ENCODE results near the gene JSRP1.

- TF ChIP-seq ARNT (IDR thresholded peaks at IDR 0.05) (no peak), FOXM1 (IDR thresholded peaks at IDR 0.05; ENCODE audit: borderline replicate concordance) (no peak), ELF4 (IDR thresholded peaks at IDR 0.05) (no peak), PKNOX1 (IDR thresholded peaks at IDR 0.05) (no peak), SUZ12 (IDR thresholded peaks at IDR 0.05) (no peak), TARDBP (IDR thresholded peaks at IDR 0.05) (no peak)
These were observed 17.0 kb downstream of the JSRP1 start for GRCh38 chr19:2239173-2239572.

All from HEK293T (cell line).